HepG2 (cell line): ENCODE data around the gene DACT2. TPM values are rescaled to one million over a fixed set of nuclear protein-coding genes. Genes with fewer than 3 reads are reported as not detected.

Source experiments
- HMG20A ChIP-seq: IDR thresholded peaks from 2 replicates; pipeline ENCODE4 v1.6.1; 2016; ENCODE audit warnings: borderline replicate concordance
- HNF4G ChIP-seq, 2 experiments: sonication (generic) in 1 of 2; formaldehyde crosslinking in 1 of 2; IDR thresholded peaks; 2 replicates each; pipeline versions ENCODE4 v1.4.0 to v1.6.1; 2011 to 2020; ENCODE audit warnings: borderline replicate concordance in 2 of 2, low read depth in 2 of 2, mild to moderate bottlenecking in 2 of 2, low read length in 1 of 2, missing genetic modification reagents in 1 of 2, moderate library complexity in 1 of 2
- KLF9 ChIP-seq: IDR thresholded peaks from 2 replicates; pipeline ENCODE4 v1.6.1; 2016; ENCODE audit warnings: low read depth
- NFIC ChIP-seq: IDR thresholded peaks from 2 replicates; pipeline ENCODE4 v1.6.1; 2012; ENCODE audit warnings: mild to moderate bottlenecking, low read length, inconsistent platforms
- RELA ChIP-seq: sonication (generic); formaldehyde crosslinking; IDR thresholded peaks from 2 replicates; pipeline ENCODE4 v1.4.0; 2020; ENCODE audit warnings: missing genetic modification reagents
- RFX1 ChIP-seq: fragments of 450-650 bp; IDR thresholded peaks from 2 replicates; pipeline ENCODE4 v1.6.1; 2017
- SMARCC2 ChIP-seq: fragments of 450-650 bp; IDR thresholded peaks from 2 replicates; pipeline ENCODE4 v1.6.1; 2017; ENCODE audit warnings: antibody characterized with exemption, mild to moderate bottlenecking
- SNAPC2 ChIP-seq: sonication (generic); formaldehyde crosslinking; IDR thresholded peaks from 2 replicates; pipeline ENCODE4 v1.8.1; 2022; ENCODE audit warnings: mild to moderate bottlenecking, missing genetic modification reagents
- ZNF12 ChIP-seq: sonication (generic); formaldehyde crosslinking; IDR thresholded peaks from 2 replicates; pipeline ENCODE4 v1.5.0; 2020; ENCODE audit warnings: missing genetic modification reagents
- ZNF143 ChIP-seq: sonication (generic); formaldehyde crosslinking; IDR thresholded peaks from 2 replicates; pipeline ENCODE4 v1.4.0; 2020; ENCODE audit warnings: missing genetic modification reagents
- ZNF230 ChIP-seq: sonication (generic); formaldehyde crosslinking; IDR thresholded peaks from 2 replicates; pipeline ENCODE4 v1.4.0; 2020; ENCODE audit warnings: mild to moderate bottlenecking, missing genetic modification reagents
- ZNF484 ChIP-seq: sonication (generic); formaldehyde crosslinking; IDR thresholded peaks from 2 replicates; pipeline ENCODE4 v1.5.1; 2020; ENCODE audit warnings: mild to moderate bottlenecking, low read depth, missing genetic modification reagents, borderline replicate concordance
- ZNF577 ChIP-seq: sonication (generic); formaldehyde crosslinking; IDR thresholded peaks from 2 replicates; pipeline ENCODE4 v1.4.0; 2020; ENCODE audit warnings: mild to moderate bottlenecking, low read depth, missing genetic modification reagents, borderline replicate concordance
- ZNF775 ChIP-seq: sonication (generic); formaldehyde crosslinking; IDR thresholded peaks from 2 replicates; pipeline ENCODE4 v1.4.0; 2020; ENCODE audit warnings: missing genetic modification reagents, mild to moderate bottlenecking, moderate library complexity, borderline replicate concordance
- polyA plus RNA-seq, 8 experiments: library from polyadenylated mRNA; depleted of rRNA in 3 of 8; stranded (reverse) in 7 of 8; unstranded in 1 of 8; fragments of >200 nt; fragmentation: Illumina TruSeq in 4 of 8; extraction: Trizol in 4 of 8; gene quantifications; 2 replicates each; pipeline versions ENCODE4 v1.2.1 to v1.2.3, GENCODE V29; 2011 to 2016; ENCODE audit warnings: low read depth in 4 of 8, missing spikeins in 1 of 8, mixed read lengths in 1 of 8; ENCODE audit not compliant: insufficient read depth in 1 of 8
- total RNA-seq, 5 experiments: library from RNA; depleted of rRNA; stranded (reverse); fragments of >200 nt; fragmentation: Illumina TruSeq; extraction: Trizol; gene quantifications; 2 replicates each; pipeline ENCODE4 v1.2.3, GENCODE V29; 2016; ENCODE audit warnings: low read depth in 1 of 5
- TF ChIP-seq, protein P1 (sequence below): IDR thresholded peaks from 2 replicates; pipeline ENCODE4 v1.6.1; 2018; ENCODE audit warnings: missing genetic modification reagents, mild to moderate bottlenecking, missing compliant biosample characterization
- TF ChIP-seq, protein P2 (sequence below): sonication (generic); formaldehyde crosslinking; IDR thresholded peaks from 2 replicates; pipeline ENCODE4 v1.9.0; 2022; ENCODE audit warnings: missing genetic modification reagents, mild to moderate bottlenecking, borderline replicate concordance
- TF ChIP-seq, protein P3 (sequence below): sonication (generic); formaldehyde crosslinking; conservative IDR thresholded peaks from 2 replicates; pipeline ENCODE4 v1.8.0; 2022; ENCODE audit warnings: missing genetic modification reagents
- TF ChIP-seq, protein P4 (sequence below): sonication (generic); formaldehyde crosslinking; conservative IDR thresholded peaks from 2 replicates; pipeline ENCODE4 v1.8.1; 2023; ENCODE audit warnings: missing genetic modification reagents

Gene DACT2
- total and polyA plus RNA-seq, 2 of the 13 experiments (the other 11 are each of a cell fraction or from before 2014, with no cell fraction given): 0.15 TPM; not detected in 1

DNA sequence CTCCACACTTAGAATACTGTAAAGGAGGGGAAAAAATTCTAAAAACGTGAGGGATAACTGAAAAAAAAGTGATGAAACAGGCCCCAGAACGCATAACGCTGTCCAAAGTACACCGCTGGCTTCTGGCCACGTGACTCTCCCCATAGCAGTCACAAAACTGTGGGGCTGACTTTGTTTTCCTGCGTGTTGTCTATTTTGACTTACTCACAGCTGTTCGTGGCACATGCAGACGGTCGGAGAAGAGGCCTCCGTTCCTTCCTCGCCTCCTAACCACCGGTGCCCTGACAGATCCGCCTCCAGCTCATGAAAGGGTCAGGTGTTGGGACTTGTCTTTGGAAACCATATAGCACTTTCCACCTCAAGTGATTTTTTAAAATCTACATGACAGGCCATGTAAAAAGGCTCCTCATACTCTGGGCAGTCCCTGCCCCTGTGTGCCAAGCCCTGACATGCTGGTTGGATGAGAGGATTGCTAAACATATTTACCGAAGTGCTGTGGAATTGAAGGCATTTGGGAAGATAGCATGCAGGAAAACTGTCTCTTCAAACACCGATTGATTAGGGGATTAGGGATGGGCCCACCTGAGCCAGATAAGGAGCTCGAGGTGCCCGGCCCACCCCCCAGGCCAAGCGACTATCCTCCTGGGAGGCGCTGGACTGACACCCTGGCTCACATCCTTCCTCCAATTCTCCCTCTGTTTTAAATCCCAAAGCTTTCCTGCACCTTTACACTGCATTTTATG lies 54.8 kb downstream of the DACT2 start (continued):
- TF ChIP-seq ZNF230 (CRISPR knock-in tag) (0 out of 2 replicates have a peak, but pooled peaks have one; percentile 36), KLF9 (no peak), RFX1 (no peak), ZNF143 (CRISPR knock-in tag) (no peak), ZNF12 (CRISPR knock-in tag) (no peak; the same call in 1 of the 2 replicates), ZNF484 (CRISPR knock-in tag) (no peak), RELA (CRISPR knock-in tag) (no peak), ZNF577 (CRISPR knock-in tag) (no peak), ZNF775 (CRISPR knock-in tag) (no peak), SNAPC2 (CRISPR knock-in tag) (0 out of 2 replicates have a peak, but pooled peaks have one; percentile 7), HMG20A (CRISPR knock-in tag) (peak; percentile 62; the same call in 1 of the 2 replicates), HNF4G (IDR thresholded peaks at IDR 0.05; ENCODE audit: borderline replicate concordance, low read depth, low read length) (peak; percentile 85), HNF4G (CRISPR knock-in tag; IDR thresholded peaks at IDR 0.05; ENCODE audit: borderline replicate concordance, low read depth) (no peak; the same call in 1 of the 2 replicates), NFIC (peak; percentile 54; the same call in 1 of the 2 replicates), SMARCC2 (no peak)
- TF ChIP-seq, protein P1, sequence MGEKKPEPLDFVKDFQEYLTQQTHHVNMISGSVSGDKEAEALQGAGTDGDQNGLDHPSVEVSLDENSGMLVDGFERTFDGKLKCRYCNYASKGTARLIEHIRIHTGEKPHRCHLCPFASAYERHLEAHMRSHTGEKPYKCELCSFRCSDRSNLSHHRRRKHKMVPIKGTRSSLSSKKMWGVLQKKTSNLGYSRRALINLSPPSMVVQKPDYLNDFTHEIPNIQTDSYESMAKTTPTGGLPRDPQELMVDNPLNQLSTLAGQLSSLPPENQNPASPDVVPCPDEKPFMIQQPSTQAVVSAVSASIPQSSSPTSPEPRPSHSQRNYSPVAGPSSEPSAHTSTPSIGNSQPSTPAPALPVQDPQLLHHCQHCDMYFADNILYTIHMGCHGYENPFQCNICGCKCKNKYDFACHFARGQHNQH: no peak; the same call in 1 of the 2 replicates
- TF ChIP-seq, protein P2, sequence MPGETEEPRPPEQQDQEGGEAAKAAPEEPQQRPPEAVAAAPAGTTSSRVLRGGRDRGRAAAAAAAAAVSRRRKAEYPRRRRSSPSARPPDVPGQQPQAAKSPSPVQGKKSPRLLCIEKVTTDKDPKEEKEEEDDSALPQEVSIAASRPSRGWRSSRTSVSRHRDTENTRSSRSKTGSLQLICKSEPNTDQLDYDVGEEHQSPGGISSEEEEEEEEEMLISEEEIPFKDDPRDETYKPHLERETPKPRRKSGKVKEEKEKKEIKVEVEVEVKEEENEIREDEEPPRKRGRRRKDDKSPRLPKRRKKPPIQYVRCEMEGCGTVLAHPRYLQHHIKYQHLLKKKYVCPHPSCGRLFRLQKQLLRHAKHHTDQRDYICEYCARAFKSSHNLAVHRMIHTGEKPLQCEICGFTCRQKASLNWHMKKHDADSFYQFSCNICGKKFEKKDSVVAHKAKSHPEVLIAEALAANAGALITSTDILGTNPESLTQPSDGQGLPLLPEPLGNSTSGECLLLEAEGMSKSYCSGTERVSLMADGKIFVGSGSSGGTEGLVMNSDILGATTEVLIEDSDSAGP (CRISPR knock-in tag): peak; percentile 68; the same call in 1 of the 2 replicates
- TF ChIP-seq, protein P3, sequence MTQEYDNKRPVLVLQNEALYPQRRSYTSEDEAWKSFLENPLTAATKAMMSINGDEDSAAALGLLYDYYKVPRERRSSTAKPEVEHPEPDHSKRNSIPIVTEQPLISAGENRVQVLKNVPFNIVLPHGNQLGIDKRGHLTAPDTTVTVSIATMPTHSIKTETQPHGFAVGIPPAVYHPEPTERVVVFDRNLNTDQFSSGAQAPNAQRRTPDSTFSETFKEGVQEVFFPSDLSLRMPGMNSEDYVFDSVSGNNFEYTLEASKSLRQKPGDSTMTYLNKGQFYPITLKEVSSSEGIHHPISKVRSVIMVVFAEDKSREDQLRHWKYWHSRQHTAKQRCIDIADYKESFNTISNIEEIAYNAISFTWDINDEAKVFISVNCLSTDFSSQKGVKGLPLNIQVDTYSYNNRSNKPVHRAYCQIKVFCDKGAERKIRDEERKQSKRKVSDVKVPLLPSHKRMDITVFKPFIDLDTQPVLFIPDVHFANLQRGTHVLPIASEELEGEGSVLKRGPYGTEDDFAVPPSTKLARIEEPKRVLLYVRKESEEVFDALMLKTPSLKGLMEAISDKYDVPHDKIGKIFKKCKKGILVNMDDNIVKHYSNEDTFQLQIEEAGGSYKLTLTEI (CRISPR knock-in tag): no peak
- TF ChIP-seq, protein P4, sequence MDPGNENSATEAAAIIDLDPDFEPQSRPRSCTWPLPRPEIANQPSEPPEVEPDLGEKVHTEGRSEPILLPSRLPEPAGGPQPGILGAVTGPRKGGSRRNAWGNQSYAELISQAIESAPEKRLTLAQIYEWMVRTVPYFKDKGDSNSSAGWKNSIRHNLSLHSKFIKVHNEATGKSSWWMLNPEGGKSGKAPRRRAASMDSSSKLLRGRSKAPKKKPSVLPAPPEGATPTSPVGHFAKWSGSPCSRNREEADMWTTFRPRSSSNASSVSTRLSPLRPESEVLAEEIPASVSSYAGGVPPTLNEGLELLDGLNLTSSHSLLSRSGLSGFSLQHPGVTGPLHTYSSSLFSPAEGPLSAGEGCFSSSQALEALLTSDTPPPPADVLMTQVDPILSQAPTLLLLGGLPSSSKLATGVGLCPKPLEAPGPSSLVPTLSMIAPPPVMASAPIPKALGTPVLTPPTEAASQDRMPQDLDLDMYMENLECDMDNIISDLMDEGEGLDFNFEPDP (CRISPR knock-in tag): no peak
